Activated CD8-positive, alpha-beta T cell treated with anti-CD3 and anti-CD28 coated beads for 36 hours (primary cell): Measurements from ENCODE around the gene CLIC5. TPM values are rescaled to one million over a fixed set of nuclear protein-coding genes. Genes with fewer than 3 reads are reported as not detected.
A peak's percentile ranks its signal among the peaks of the same experiment; 100 is the strongest.

ENCODE experiments used
- ATAC-seq: fragments of 200-7000 bp; cut with Tn5 transposase; one replicate; pipeline ENCODE4 v1.10.0; 2021; ENCODE audit warnings: mild to moderate bottlenecking, moderate library complexity
- CTCF ChIA-PET: fragments of 350-600 bp; sonication (Branson Sonifier 250); formaldehyde crosslinking; loops from one replicate; lab custom pipeline; 2021; ENCODE audit warnings: antibody characterized with exemption; lab: Charles Lee
- POLR2A ChIA-PET: fragments of 350-600 bp; sonication (Branson Sonifier 250); formaldehyde crosslinking; loops from one replicate; lab custom pipeline; 2021; ENCODE audit warnings: antibody characterized with exemption; lab: Charles Lee
- DNase-seq: peaks from one replicate; pipeline ENCODE4 v3.0.0-alpha.2; 2020
- H3K27ac Mint-ChIP-seq: one replicate; pipeline ENCODE4 v1.8.0; 2021; ENCODE audit warnings: mild to moderate bottlenecking, mixed read lengths
- H3K27me3 Mint-ChIP-seq: one replicate; pipeline ENCODE4 v1.8.0; 2021; ENCODE audit warnings: mixed read lengths
- H3K36me3 Mint-ChIP-seq: one replicate; pipeline ENCODE4 v1.8.0; 2021; ENCODE audit warnings: low read depth, mixed read lengths
- H3K4me1 Mint-ChIP-seq: one replicate; pipeline ENCODE4 v1.8.0; 2021; ENCODE audit warnings: low read depth, mixed read lengths
- H3K4me3 Mint-ChIP-seq: one replicate; pipeline ENCODE4 v1.8.0; 2021; ENCODE audit warnings: mild to moderate bottlenecking, moderate library complexity, mixed read lengths
- H3K9me3 Mint-ChIP-seq: one replicate; pipeline ENCODE4 v1.8.0; 2021; ENCODE audit warnings: mixed read lengths
- intact Hi-C: fragments of 100-400 bp; cut with micrococcal nuclease; formaldehyde crosslinking; loops from one replicate; pipeline ENCODE4 v1.10.0; 2022
- total RNA-seq, 2 experiments: library from RNA; stranded (reverse); gene quantifications; one replicate each; pipeline ENCODE4 v1.2.3, GENCODE V29; 2021
- TF ChIP-seq, protein P1 (sequence below): fragments of 200-600 bp; IDR thresholded peaks from one replicate; pipeline ENCODE4 v1.8.0; 2022; ENCODE audit warnings: antibody characterized with exemption, mild to moderate bottlenecking

The CLIC5 gene
- total RNA-seq, 2 experiments from 2014 or later: 1.1 TPM

DNA sequence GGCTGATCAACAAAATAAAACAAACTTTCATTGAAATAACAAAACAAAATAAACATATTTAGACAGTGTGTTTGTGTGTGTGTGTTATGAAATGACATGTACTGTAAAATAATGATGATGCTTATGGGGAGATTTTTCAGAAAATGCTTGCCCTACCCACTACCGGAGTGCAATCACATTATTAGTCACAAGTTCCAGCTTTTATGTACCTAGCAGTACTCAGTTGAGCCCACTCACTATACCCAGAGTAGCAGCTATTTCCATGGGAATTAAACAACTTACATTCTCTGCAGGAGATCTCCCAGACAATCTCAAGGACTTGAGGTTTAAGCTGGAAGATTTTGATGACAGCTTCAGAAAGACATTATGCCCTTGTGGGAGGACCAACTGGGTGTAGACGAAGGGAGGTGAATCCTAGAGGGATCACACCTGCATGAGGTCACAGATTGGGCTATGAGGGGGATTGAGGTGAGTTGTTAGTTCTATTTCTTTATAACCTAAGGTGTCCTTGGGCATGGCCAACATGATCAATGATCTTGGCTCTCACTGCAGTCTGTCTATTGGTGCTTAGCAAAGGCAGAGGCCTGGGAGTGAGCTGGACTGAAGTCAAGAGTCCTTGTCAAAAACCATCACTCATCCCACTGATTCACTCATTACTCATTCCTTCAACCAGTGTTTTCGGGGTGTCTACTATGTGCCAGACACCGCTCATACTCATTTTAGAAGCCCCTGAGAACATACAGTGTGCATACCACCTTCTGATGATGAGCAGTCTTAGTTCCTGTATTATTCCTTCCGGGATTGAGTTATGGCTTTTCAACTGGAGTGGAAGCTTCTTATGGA is 6.7 kb upstream of the CLIC5 start:
- DNase-seq: no peak
- no peak overlapping the region for H3K4me3 Mint-ChIP-seq
- no peaks in the 10 kb centered on the region for H3K9me3 Mint-ChIP-seq
- H3K27me3 Mint-ChIP-seq: peaks cover 10% of the 10 kb centered on the region
- TF ChIP-seq, protein P1, sequence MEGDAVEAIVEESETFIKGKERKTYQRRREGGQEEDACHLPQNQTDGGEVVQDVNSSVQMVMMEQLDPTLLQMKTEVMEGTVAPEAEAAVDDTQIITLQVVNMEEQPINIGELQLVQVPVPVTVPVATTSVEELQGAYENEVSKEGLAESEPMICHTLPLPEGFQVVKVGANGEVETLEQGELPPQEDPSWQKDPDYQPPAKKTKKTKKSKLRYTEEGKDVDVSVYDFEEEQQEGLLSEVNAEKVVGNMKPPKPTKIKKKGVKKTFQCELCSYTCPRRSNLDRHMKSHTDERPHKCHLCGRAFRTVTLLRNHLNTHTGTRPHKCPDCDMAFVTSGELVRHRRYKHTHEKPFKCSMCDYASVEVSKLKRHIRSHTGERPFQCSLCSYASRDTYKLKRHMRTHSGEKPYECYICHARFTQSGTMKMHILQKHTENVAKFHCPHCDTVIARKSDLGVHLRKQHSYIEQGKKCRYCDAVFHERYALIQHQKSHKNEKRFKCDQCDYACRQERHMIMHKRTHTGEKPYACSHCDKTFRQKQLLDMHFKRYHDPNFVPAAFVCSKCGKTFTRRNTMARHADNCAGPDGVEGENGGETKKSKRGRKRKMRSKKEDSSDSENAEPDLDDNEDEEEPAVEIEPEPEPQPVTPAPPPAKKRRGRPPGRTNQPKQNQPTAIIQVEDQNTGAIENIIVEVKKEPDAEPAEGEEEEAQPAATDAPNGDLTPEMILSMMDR: no peak
- H3K4me1 Mint-ChIP-seq: peaks cover 10% of the 10 kb centered on the region
- H3K36me3 Mint-ChIP-seq: no peaks in the 10 kb centered on the region
- no peak overlapping the region for H3K27ac Mint-ChIP-seq
- intact Hi-C loops: no loop called here
- ChIA-PET CTCF (interaction anchor here (0.8 to 1.6 kb wide), 2 partner anchors 68 to 91 kb away, joined by 4 to 5 read pairs; no protein-coding TSS in a partner anchor), POLR2A (no interaction called here)
- peak; percentile 76 for ATAC-seq

DNA sequence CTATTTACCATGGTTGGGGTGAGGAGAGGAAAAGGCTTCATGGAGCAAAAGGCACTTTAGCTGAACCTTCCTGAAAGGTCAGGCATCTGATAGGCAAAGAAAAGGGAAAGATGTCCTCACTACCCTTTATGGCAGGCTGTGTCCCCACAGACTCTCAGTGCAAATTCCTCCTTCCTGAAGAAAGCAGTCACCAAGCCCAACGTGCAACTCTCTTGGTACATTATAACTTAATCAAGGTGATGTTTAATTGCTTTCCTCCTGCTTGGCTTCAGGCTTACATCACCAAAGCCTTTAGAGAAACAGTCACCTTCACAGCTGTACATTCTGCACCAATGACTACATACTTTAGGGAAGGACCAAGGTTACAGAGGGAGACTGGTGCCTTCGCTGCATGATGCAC is 2.1 kb upstream of the CLIC5 start:
- CTCF ChIA-PET: interaction anchor here (1.5 kb wide), 1 partner anchor 11 kb away, joined by 3 read pairs; no protein-coding TSS in a partner anchor

DNA sequence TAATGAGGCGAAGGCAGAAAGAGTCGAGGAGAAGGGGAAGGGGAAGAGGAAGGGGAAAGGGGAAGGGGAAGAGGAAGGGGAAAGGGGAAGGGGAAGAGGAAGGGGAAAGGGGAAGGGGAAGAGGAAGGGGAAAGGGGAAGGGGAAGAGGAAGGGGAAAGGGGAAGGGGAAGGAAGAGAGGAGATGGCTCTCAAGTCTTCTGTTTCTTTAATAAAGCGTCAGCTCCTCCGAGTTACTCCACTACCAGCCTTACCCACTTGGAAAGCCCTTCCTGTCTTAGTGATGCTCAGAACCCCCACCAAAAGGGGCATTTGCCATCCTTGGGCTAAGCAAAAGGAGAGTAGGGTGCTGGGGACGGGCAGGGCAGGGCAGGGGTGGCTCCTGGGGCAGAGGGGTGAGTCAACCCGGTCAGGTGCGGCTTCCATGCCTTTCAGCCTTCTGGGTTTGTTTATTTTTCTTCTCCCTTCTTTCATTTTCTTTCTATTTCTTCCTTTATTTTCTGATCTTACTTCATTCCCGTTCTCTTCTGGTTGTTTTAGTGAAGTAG is 476 bp upstream of the CLIC5 start:
- no peak for ATAC-seq

More for the DNA sequence above, 2.1 kb upstream of the CLIC5 start:
- TF ChIP-seq, protein P1: no peak
- H3K27me3 Mint-ChIP-seq: peaks cover 14% of the 10 kb centered on the region
- POLR2A ChIA-PET: no interaction called here
- DNase-seq: no peak
- H3K27ac Mint-ChIP-seq: no peak overlapping the region
- H3K36me3 Mint-ChIP-seq: no peaks in the 10 kb centered on the region
- ATAC-seq: no peak
- H3K4me1 Mint-ChIP-seq: peaks cover 34% of the 10 kb centered on the region
- no peaks in the 10 kb centered on the region for H3K9me3 Mint-ChIP-seq
- intact Hi-C loops: no loop called here
- H3K4me3 Mint-ChIP-seq: no peak overlapping the region

DNA sequence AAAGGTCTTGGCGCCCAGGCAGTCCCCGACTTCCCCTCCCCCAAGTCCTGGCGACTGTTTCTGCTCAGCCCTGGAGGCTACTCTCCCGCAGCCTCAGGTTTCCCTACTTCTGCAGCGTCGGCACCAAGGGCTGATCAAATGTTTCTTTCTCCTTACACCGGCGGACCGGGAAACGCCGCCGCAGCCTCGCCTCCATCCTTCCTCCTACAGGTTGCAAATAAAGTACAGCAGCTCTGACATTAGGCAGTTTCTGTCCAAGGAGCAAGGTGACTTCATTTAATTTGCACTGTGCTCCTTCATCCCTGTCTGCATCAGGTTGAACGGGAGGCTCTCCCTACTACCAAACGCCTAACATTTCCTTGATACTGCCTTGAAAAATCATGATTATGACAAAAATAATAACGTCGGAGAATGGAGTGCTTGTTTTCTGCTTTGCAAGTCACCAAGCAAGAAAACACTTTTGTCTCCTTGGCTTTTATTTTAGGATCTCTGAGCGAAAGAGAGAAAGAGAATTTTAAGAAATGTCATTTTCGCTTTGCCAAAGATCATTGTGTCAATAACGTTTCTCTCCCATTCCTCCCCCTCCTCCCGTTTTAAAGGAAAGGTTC is 1.0 kb downstream of the CLIC5 start:
- H3K4me1 Mint-ChIP-seq: peaks cover 57% of the 10 kb centered on the region

More for the DNA sequence above, 476 bp upstream of the CLIC5 start:
- H3K4me1 Mint-ChIP-seq: peaks cover 42% of the 10 kb centered on the region
- ChIA-PET POLR2A (no interaction called here), CTCF (interaction anchor here (0.7 kb wide), 1 partner anchor 86 kb away, joined by 3 read pairs; no protein-coding TSS in a partner anchor)
- no peak for DNase-seq
- intact Hi-C loops: no loop called here
- H3K9me3 Mint-ChIP-seq: no peaks in the 10 kb centered on the region
- peaks cover 14% of the 10 kb centered on the region for H3K27me3 Mint-ChIP-seq
- TF ChIP-seq, protein P1: no peak
- H3K27ac Mint-ChIP-seq: no peak overlapping the region
- H3K4me3 Mint-ChIP-seq: peak overlapping the region; percentile 9
- H3K36me3 Mint-ChIP-seq: no peaks in the 10 kb centered on the region

More for the DNA sequence above, 1.0 kb downstream of the CLIC5 start:
- ATAC-seq (no peak), DNase-seq (peak; percentile 37)
- no peaks in the 10 kb centered on the region for H3K9me3 Mint-ChIP-seq
- CTCF ChIA-PET: interaction anchor here (1.1 kb wide), 1 partner anchor 637 kb away, joined by 3 read pairs; the partner anchor contains the start of gene SUPT3H
- TF ChIP-seq, protein P1: no peak
- peaks cover 14% of the 10 kb centered on the region for H3K27me3 Mint-ChIP-seq
- no peaks in the 10 kb centered on the region for H3K36me3 Mint-ChIP-seq
- H3K4me3 Mint-ChIP-seq: peak overlapping the region; percentile 71
- H3K27ac Mint-ChIP-seq: peak overlapping the region; percentile 45
- POLR2A ChIA-PET: no interaction called here
- intact Hi-C loops: no loop called here
